Left hindlimb (tissue), 1 donor: Measurements from ENCODE around the gene ZFHX2.

Source experiments
- DNase-seq: peaks from one replicate; pipeline ENCODE4 v3.0.0-alpha.2; 2018

The ZFHX2 gene

GRCh38 chr14:23514644-23514957, 37.0 kb downstream of the ZFHX2 start:
- DNase-seq: no peak

DNA sequence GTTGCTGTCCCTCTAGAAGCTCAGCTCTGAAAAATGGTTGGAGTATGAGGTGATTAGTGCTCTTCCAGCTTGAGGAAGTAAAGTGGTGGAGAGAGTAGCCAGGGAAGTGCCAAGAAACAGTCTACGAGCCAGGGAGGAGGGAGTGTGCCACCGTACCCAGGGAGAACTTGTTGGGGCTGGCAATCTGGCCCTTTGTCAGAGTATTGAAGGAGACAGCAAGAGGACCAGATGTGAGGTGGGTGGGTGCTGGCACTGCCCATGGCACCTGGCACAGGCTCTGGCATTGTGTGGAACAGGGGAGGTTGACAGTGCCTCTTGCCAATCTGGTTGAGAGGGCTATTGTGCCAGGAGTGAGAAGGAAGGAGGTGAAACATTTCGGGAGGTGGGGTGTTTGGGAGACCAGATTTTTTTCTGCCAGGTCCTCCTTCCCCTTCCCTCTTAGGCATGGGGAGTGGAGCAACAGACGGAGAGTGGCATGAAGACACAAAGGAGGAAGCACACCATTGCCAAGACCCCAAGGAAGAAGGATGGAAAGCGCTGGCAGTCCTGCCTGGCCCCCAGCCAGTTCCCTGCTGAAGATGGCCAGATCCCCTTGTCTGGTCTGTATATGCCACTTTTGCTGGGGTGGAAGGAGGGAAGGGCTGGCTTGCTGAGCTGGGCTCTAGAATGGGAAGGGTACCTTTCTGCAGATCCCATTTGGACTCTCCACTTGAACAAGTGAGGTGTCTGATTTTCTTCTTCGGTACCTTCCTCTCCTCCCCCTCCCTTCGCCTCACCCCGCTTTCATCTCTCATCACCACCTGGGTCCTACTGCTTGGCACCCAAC, 37.5 kb downstream of the ZFHX2 start:
- DNase-seq: no peak

DNA sequence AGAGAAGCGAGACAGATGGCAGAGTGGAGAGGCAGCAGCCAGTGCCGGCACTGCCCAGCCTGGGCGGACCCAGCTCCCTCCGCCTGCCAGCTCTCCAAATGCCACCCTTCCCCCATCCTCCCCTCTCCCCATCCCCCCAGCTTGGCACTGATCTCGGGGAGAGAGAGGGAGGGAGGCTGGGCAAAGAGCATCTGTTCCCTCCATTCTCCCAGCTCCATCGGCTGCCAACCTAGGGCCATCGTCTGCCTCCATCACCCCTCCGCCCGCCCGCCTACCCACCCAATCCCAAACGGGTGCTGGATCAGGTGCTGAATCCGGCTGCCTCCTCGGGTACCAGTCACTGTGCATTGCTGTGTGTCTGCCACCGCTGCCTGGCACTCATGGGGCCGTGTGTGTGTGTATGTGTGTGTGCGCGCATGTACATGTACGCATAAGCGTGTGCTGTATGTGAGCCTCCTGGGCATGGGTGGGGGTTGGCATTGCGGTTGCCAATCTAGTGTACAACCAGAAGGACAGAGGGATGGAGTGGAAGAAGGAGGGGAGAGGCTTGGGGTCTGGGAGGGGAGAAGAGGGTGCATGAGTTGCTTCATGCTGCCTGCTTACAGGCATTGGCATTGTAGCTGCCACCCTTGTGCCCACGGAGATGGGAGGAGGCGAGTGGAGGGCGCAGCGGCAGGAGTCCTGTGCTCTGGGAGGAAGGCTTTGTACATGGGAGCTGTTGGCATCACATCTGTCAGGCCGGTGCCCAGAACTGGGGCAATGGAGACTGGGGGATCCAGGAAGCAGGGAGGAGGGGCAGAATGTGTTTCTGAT, 38.4 kb downstream of the ZFHX2 start:
- DNase-seq: no peak

GRCh38 chr14:23512156-23512555, 39.4 kb downstream of the ZFHX2 start:
- no peak for DNase-seq

GRCh38 chr14:23494223-23494622, 57.3 kb downstream of the ZFHX2 start:
- DNase-seq: no peak

DNA sequence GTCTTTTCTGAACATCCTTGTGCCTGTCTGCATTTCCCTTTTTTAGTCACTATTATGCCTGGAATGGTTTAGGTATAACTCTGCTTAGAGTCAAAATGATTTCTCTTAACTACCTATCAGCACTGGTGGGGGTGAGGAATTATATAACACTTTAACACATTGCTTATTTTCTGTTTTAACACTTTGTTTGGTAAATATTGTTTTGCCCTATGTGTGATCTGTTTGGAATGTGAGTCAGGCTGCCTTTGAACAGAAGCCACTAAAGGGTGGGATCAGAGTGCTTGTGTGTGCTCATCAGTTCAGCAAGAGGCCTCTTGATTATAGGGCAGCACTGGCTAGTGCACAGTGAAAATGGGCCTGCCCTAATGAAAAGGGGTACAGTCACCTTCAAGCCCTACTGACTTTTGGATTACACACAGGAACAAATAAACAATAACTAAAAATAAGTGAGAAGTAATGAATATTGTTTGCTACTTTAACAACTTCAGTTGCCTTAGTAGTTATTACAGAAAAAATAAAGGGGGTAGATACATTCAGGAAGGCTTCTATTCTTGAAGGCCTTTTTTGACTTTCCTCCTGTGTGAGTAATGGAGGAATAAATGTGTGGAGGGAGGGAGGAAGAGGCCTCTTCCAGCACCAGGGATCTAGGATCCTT, 58.8 kb downstream of the ZFHX2 start:
- DNase-seq: no peak

DNA sequence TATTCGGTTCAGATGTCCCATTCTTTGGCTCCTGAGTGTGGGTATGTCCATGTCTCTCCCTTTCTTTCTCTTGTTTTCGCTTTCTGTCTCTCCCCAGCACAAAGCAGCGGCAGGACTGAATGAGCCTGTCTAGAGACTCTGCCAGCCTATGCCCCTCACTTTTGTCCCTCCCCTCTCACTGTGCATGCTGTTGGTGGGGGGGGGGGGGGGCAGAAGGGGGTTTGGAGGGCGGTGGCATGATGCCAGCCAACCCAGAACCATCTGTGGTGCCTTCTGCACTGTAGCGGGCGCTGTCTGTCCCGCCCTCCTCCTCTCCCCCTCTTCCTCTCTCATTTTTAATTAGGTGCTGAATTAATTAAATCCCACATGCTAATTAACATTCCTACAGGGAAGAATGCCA, 64.3 kb downstream of the ZFHX2 start:
- DNase-seq: no peak

DNA sequence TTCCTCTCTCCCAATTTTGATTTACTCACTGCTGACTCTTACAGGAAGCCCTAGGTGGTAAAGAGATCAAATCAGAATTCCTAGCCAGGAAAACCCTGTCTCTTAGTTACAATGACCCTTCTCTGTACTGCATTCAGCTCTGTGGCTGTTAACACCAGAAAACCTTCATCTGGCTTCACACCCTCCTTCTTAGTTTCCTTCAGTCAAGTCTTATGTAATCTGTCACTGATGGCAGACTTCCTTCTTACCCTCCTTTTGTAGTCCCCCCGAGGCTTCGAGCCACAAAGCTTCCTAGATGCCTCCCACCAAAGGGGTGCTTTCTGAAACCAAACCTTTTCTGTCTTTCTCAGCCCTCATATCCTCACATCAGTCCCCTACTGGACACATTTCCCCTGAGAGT, 65.5 kb downstream of the ZFHX2 start:
- no peak for DNase-seq

GRCh38 chr14:23485326-23485725, 66.2 kb downstream of the ZFHX2 start:
- DNase-seq: no peak

DNA sequence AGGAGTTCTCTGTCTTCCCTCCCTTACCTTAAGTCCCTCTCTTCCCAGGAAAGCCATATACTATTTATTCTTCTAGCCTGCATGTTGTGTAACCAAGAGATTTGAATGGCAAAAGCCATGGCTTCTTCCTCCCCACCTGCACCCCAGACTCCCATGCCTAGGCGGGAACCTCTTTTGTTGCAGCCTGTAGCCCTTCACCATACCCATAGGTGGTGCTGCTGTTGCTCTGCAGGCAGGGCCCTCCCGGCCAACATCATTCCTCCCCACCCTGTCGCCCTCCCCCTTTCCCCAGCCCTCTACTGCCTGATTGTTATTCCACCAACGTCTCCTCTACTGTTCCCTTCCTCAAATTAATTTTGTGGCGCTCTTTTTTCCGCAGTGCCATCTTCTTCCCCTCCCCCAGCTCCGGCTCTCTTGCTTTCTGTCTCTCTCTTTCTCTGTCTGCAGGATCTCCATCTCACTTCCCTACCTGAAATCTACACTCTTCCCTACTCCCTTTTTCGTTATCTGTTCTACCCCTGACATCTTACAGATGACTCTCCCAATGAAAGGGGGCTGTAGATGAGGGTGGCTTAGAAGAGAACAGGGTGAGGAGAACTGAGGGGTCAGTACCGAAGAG, 68.2 kb downstream of the ZFHX2 start:
- DNase-seq: no peak

DNA sequence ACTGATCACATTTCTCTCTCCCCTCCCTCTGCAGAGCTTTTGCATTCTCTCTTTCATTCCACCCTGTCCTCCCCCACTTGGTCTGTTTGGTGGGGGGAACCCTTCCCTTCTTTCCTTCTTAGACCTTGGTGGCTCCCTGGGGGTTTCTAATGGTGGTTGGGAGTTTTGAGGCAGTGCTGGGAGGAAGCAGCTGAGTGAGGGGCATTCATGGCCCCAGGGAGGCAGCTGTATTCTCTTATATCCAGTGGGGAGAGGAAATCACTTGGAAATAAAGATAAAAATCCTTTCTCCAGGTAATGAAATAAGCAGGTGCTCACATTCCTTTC, 68.8 kb downstream of the ZFHX2 start:
- no peak for DNase-seq

DNA sequence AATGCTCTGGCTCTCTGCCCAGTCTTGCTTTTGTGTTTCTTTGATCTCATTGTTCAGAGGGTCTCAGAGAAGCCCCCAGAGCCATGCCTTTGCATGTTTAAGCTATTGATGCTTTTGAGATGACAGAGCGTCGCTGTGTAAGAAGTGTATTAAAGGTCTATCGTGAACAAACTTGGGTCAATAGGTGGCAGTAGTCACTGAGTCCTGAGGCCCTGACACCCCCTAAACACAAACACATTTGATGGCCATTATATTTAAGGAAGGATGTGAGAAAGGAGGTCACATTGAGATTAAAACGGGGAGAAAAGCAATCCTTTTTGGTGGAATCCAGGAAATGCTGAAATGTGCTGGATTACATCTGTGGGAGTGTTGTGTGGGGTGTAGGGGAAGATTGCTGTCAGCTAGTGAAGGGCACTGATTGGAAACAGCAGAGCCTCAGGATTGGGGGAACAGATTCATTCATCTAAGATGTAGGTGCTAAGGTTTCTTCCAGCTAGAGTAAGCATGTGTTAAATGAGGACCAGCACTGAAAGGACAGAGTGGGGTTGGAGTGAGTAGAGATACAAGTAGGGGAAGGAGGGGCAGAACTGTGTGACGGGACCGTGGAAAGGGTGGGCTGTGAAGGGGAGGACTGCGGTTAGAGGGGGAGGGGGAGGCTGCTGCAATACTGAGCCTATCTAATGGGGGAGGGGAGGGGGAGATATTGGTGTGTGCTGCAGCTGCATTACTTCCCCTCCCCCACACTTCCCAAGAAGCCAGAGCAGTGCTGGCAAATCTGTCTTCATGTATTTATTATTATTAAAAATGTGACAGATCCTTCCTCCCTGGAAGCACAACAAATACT, 69.4 kb downstream of the ZFHX2 start:
- DNase-seq: no peak

- DNase-seq: no peak
These were observed 70.1 kb downstream of the ZFHX2 start for GRCh38 chr14:23481362-23481970.

GRCh38 chr14:23478109-23478759, 73.3 kb downstream of the ZFHX2 start:
- DNase-seq: no peak

DNA sequence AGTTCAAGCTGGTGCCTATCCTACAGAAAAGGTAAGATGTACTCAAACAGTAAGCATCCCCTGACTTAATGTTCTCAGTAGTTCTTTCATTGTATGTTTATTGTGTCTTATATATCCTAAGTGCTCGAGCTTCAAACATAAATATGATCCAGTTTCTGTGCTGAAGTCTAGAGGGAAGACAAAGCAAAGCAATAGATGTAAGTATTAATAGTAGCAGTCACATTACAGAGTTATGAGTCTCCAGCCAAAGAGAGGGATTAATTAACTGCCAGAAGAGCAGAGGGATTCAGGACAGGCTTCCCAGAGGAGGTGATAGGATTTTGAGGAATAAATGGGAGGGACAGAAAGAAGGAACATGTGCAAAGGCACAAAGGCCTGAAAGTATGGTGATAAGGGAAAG, 80.6 kb downstream of the ZFHX2 start:
- DNase-seq: no peak
